Measurements from ENCODE around the gene PDE2A.

DNA sequence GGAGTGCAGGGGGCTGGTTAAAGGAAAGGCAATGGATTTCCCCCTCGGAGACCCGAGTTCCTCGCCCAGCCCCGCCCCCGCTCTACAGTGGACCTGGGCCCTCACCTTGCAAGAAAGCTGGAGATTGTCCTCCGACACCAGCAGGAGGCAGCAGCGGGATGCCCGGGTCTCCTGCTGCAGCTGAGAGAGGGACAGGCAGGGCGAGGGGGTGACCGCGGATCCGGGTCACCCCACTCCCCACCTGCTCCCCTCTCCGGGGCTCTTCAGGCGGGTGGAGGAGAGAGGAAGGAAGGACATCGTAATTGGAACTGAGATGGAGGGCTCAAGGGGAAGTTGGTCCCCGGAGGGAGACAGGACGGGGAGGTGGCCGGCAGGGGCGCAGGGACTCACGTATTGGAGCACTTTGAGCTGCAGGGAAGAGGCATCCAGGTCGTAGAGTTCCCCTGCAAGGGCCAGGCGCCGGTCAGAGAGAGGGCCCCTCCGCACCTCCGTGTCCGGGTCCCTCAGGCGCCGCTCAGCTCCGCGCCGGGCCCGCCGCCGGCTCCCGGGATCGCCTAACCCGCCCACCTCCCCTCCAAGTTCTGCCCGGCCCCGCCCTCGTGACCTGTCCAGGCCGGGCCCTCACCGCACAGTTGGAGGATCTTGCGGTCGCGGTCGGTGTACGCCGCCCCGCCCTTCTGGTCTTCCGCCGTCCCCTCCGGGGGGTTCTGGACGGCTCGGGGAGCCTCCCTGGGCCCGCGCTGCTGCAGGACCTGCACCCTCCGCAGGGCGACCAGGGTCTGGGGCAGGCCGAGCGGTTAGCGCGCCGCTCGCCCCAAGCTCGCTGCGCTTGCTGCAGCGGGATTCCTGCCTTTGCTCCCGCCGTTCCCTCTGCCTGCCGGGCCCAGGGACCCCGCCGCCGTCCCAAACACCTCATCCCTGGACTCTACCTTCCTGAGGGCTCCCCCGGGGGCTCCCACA lies 84.1 kb downstream of the PDE2A start:
- TF ChIP-seq TOX (CRISPR knock-in tag; IDR thresholded peaks at IDR 0.05; ENCODE audit: borderline replicate concordance) (no peak), ARNTL (CRISPR knock-in tag; IDR thresholded peaks at IDR 0.05; ENCODE audit: borderline replicate concordance, low read depth) (no peak), OSR1 (CRISPR knock-in tag; IDR thresholded peaks at IDR 0.05) (no peak), GLIS3 (CRISPR knock-in tag; IDR thresholded peaks at IDR 0.05) (no peak), ZFP3 (CRISPR knock-in tag; IDR thresholded peaks at IDR 0.05) (no peak), ZNF565 (CRISPR knock-in tag; conservative IDR thresholded peaks at IDR 0.05; ENCODE audit: low read depth) (no peak), ZNF8 (CRISPR knock-in tag; IDR thresholded peaks at IDR 0.05) (no peak), ZFP30 (CRISPR knock-in tag; IDR thresholded peaks at IDR 0.05) (no peak), CSDC2 (CRISPR knock-in tag; IDR thresholded peaks at IDR 0.05) (no peak), BACH2 (CRISPR knock-in tag; IDR thresholded peaks at IDR 0.05; ENCODE audit: borderline replicate concordance) (no peak)
- TF ChIP-seq, protein P1, sequence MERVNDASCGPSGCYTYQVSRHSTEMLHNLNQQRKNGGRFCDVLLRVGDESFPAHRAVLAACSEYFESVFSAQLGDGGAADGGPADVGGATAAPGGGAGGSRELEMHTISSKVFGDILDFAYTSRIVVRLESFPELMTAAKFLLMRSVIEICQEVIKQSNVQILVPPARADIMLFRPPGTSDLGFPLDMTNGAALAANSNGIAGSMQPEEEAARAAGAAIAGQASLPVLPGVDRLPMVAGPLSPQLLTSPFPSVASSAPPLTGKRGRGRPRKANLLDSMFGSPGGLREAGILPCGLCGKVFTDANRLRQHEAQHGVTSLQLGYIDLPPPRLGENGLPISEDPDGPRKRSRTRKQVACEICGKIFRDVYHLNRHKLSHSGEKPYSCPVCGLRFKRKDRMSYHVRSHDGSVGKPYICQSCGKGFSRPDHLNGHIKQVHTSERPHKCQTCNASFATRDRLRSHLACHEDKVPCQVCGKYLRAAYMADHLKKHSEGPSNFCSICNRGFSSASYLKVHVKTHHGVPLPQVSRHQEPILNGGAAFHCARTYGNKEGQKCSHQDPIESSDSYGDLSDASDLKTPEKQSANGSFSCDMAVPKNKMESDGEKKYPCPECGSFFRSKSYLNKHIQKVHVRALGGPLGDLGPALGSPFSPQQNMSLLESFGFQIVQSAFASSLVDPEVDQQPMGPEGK (CRISPR knock-in tag; IDR thresholded peaks at IDR 0.05; ENCODE audit: borderline replicate concordance): no peak
- TF ChIP-seq, protein P2, sequence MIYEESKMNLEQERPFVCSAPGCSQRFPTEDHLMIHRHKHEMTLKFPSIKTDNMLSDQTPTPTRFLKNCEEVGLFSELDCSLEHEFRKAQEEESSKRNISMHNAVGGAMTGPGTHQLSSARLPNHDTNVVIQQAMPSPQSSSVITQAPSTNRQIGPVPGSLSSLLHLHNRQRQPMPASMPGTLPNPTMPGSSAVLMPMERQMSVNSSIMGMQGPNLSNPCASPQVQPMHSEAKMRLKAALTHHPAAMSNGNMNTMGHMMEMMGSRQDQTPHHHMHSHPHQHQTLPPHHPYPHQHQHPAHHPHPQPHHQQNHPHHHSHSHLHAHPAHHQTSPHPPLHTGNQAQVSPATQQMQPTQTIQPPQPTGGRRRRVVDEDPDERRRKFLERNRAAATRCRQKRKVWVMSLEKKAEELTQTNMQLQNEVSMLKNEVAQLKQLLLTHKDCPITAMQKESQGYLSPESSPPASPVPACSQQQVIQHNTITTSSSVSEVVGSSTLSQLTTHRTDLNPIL (CRISPR knock-in tag; IDR thresholded peaks at IDR 0.05; ENCODE audit: low read depth): no peak
- TF ChIP-seq, protein P3, sequence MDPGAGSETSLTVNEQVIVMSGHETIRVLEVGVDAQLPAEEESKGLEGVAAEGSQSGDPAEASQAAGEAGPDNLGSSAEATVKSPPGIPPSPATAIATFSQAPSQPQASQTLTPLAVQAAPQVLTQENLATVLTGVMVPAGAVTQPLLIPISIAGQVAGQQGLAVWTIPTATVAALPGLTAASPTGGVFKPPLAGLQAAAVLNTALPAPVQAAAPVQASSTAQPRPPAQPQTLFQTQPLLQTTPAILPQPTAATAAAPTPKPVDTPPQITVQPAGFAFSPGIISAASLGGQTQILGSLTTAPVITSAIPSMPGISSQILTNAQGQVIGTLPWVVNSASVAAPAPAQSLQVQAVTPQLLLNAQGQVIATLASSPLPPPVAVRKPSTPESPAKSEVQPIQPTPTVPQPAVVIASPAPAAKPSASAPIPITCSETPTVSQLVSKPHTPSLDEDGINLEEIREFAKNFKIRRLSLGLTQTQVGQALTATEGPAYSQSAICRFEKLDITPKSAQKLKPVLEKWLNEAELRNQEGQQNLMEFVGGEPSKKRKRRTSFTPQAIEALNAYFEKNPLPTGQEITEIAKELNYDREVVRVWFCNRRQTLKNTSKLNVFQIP (CRISPR knock-in tag; IDR thresholded peaks at IDR 0.05; ENCODE audit: borderline replicate concordance, low read depth): no peak

Data from SK-N-SH treated with all-trans-retinoic acid at 6 μM for 48 hours (cell line).